IMR-90 (cell line): ENCODE results near the gene DACT2. TPM values are rescaled to one million over a fixed set of nuclear protein-coding genes. Genes with fewer than 3 reads are reported as not detected.

ENCODE experiments used
- ATAC-seq: fragments of 200-7000 bp; cut with Tn5 transposase; 2 replicates; pipeline ENCODE4 v1.9.1; 2020; ENCODE audit warnings: low read depth, mild to moderate bottlenecking, moderate library complexity
- BruUV-seq: library from RNA; stranded (reverse); fragments of 400-500 nt; replicated peaks from 2 replicates; lab custom pipeline; 2021; lab: Mats Ljungman, UMichigan
- CTCF ChIA-PET: fragments of 300-600 bp; formaldehyde crosslinking; extraction: SDS; loops from one replicate; lab custom pipeline; 2021; ENCODE audit warnings: antibody characterized with exemption; lab: Yijun Ruan, JAX
- POLR2A ChIA-PET: fragments of 300-600 bp; sonication (Branson Sonifier 250); formaldehyde crosslinking; loops from one replicate; lab custom pipeline; 2022; ENCODE audit warnings: antibody characterized with exemption; ENCODE audit not compliant: unreplicated experiment; lab: Charles Lee
- DNase-seq: peaks from one replicate; pipeline ENCODE4 v3.0.0; 2013
- H2AFZ ChIP-seq: replicated peaks from 2 replicates; pipeline ENCODE3; 2013; ENCODE audit warnings: low read length, mild to moderate bottlenecking; ENCODE audit not compliant: poor library complexity
- H2AK5ac ChIP-seq: 2 replicates; pipeline ENCODE4 v1.6.1; 2013; ENCODE audit warnings: low read depth, low read length, inconsistent platforms
- H2AK9ac ChIP-seq: replicated peaks from 2 replicates; pipeline ENCODE3; 2013; ENCODE audit warnings: mild to moderate bottlenecking, low read depth, low read length, moderate library complexity; ENCODE audit not compliant: poor library complexity
- H2BK120ac ChIP-seq: 2 replicates; pipeline ENCODE4 v1.6.1; 2013; ENCODE audit warnings: low read depth, low read length, inconsistent platforms
- H2BK15ac ChIP-seq: 3 replicates; pipeline ENCODE4 v1.6.1; 2013; ENCODE audit warnings: low read depth, low read length, inconsistent platforms
- H2BK20ac ChIP-seq: 2 replicates; pipeline ENCODE4 v1.6.1; 2013; ENCODE audit warnings: low read depth, mild to moderate bottlenecking, inconsistent platforms, low read length, moderate library complexity
- H2BK5ac ChIP-seq: 2 replicates; pipeline ENCODE4 v1.6.1; 2013; ENCODE audit warnings: mild to moderate bottlenecking, low read depth, low read length, inconsistent platforms; ENCODE audit not compliant: poor library complexity, severe bottlenecking
- H3K14ac ChIP-seq: replicated peaks from 2 replicates; pipeline ENCODE4 v1.6.1; 2013; ENCODE audit warnings: low read depth, low read length, inconsistent platforms
- H3K18ac ChIP-seq: 2 replicates; pipeline ENCODE4 v1.6.1; 2013; ENCODE audit warnings: low read depth, low read length, control low read depth
- H3K23ac ChIP-seq: 2 replicates; pipeline ENCODE4 v1.6.1; 2013; ENCODE audit warnings: low read depth, low read length, inconsistent platforms
- H3K27ac ChIP-seq: 2 replicates; pipeline ENCODE4 v1.5.1; 2013; ENCODE audit warnings: mild to moderate bottlenecking, control low read depth, low read length; ENCODE audit not compliant: insufficient read depth
- H3K27me3 ChIP-seq: 2 replicates; pipeline ENCODE4 v1.6.1; 2013; ENCODE audit warnings: low read length; ENCODE audit not compliant: control insufficient read depth, insufficient read depth
- H3K36me3 ChIP-seq: 2 replicates; pipeline ENCODE4 v1.6.1; 2013; ENCODE audit warnings: low read length, mixed read lengths; ENCODE audit not compliant: control insufficient read depth, insufficient read depth
- H3K4ac ChIP-seq: 2 replicates; pipeline ENCODE4 v1.6.1; 2013; ENCODE audit warnings: low read depth, low read length, inconsistent platforms
- H3K4me1 ChIP-seq: 2 replicates; pipeline ENCODE4 v1.6.1; 2013; ENCODE audit warnings: low read length, mixed read lengths; ENCODE audit not compliant: control insufficient read depth, insufficient read depth
- H3K4me2 ChIP-seq: 2 replicates; pipeline ENCODE4 v1.6.1; 2013; ENCODE audit warnings: low read depth, mild to moderate bottlenecking, control low read depth, low read length, moderate library complexity
- H3K4me3 ChIP-seq: 2 replicates; pipeline ENCODE4 v1.5.1; 2013; ENCODE audit warnings: low read depth, mild to moderate bottlenecking, control low read depth, low read length, moderate library complexity; ENCODE audit not compliant: insufficient read depth
- H3K56ac ChIP-seq: 2 replicates; pipeline ENCODE4 v1.6.1; 2013; ENCODE audit warnings: low read length, inconsistent platforms; ENCODE audit not compliant: insufficient read depth; ENCODE audit errors: extremely low read depth
- H3K79me1 ChIP-seq, 2 experiments: 2 replicates each; pipeline ENCODE4 v1.6.1; 2013; ENCODE audit warnings: low read length in 2 of 2, inconsistent platforms in 1 of 2, low read depth in 1 of 2
- H3K9ac ChIP-seq: 2 replicates; pipeline ENCODE4 v1.6.1; 2013; ENCODE audit warnings: low read depth, low read length, control low read depth
- H3K9me1 ChIP-seq: 2 replicates; pipeline ENCODE4 v1.6.1; 2013; ENCODE audit warnings: low read length, inconsistent platforms; ENCODE audit not compliant: insufficient read depth
- H3K9me3 ChIP-seq: 2 replicates; pipeline ENCODE4 v1.6.1; 2013; ENCODE audit warnings: low read length; ENCODE audit not compliant: control insufficient read depth, insufficient read depth
- H4K20me1 ChIP-seq: 2 replicates; pipeline ENCODE4 v1.6.1; 2013; ENCODE audit warnings: low read length, inconsistent platforms; ENCODE audit not compliant: insufficient read depth
- H4K5ac ChIP-seq: 2 replicates; pipeline ENCODE4 v1.6.1; 2013; ENCODE audit warnings: mild to moderate bottlenecking, low read depth, low read length, control low read depth
- H4K8ac ChIP-seq, 2 experiments: 2 replicates each; pipeline ENCODE4 v1.6.1; 2013; ENCODE audit warnings: low read depth in 2 of 2, low read length in 2 of 2, control low read depth in 1 of 2, inconsistent platforms in 1 of 2
- H4K91ac ChIP-seq: 2 replicates; pipeline ENCODE4 v1.6.1; 2013; ENCODE audit warnings: low read depth, low read length, inconsistent platforms; ENCODE audit not compliant: insufficient read depth
- CTCF ChIP-seq: conservative IDR thresholded peaks from 2 replicates; pipeline ENCODE4 v1.5.1; 2012; ENCODE audit warnings: mild to moderate bottlenecking, low read depth, low read length, improper control_type of control experiment
- ELK1 ChIP-seq: fragments of 150-350 bp; IDR thresholded peaks from 2 replicates; pipeline ENCODE4 v1.6.1; 2016; ENCODE audit warnings: low read depth, mild to moderate bottlenecking, low read length, moderate library complexity, borderline replicate concordance
- MAZ ChIP-seq: IDR thresholded peaks from 2 replicates; pipeline ENCODE4 v1.6.1; 2012; ENCODE audit warnings: low read depth, mild to moderate bottlenecking, low read length, improper control_type of control experiment, moderate library complexity, borderline replicate concordance
- POLR2A ChIP-seq: IDR thresholded peaks from 2 replicates; pipeline ENCODE4 v1.6.1; 2012; ENCODE audit warnings: mild to moderate bottlenecking, low read depth, low read length
- RFX5 ChIP-seq: IDR thresholded peaks from 2 replicates; pipeline ENCODE4 v1.8.0; 2012; ENCODE audit warnings: low read depth, mild to moderate bottlenecking, low read length, moderate library complexity
- SMC3 ChIP-seq: fragments of 150-350 bp; IDR thresholded peaks from 2 replicates; pipeline ENCODE4 v1.6.1; 2016; ENCODE audit warnings: low read depth, mild to moderate bottlenecking, antibody characterized with exemption, low read length, moderate library complexity
- WGBS, 2 experiments: methylation state at CpG; one replicate each; pipeline versions ENCODE4 v1.1.5 to v1.1.7; 2013; ENCODE audit warnings: missing lambda C conversion rate in 2 of 2; ENCODE audit not compliant: insufficient read length in 1 of 2; ENCODE audit errors: extremely low coverage in 2 of 2; 5-methylcytosine and 5-hydroxymethylcytosine counted together
- dilution Hi-C: fragments of 300-500 bp; cut with HindIII; formaldehyde crosslinking; loops from one replicate; pipeline ENCODE4 v1.14.3; 2018; ENCODE audit warnings: low sequenced_read_pairs; ENCODE audit not compliant: unreplicated experiment
- in situ Hi-C: fragments of 300-500 bp; cut with MboI; formaldehyde crosslinking; loops from 3 replicates; pipeline ENCODE4 v1.14.3; 2019; ENCODE audit warnings: low sequenced_read_pairs, inconsistent platforms, mixed read lengths
- intact Hi-C: fragments of 100-400 bp; cut with micrococcal nuclease; formaldehyde crosslinking; loops from 2 replicates; pipeline ENCODE4 v1.10.0; 2022
- polyA plus RNA-seq, 3 experiments: library from polyadenylated mRNA; depleted of rRNA; stranded (reverse); fragments of >200 nt; gene quantifications; 2 replicates each; pipeline ENCODE4 v1.2.3, GENCODE V29; 2012; ENCODE audit warnings: low replicate concordance in 1 of 3
- total RNA-seq: library from RNA; depleted of rRNA; stranded (reverse); fragments of >200 nt; gene quantifications from 2 replicates; pipeline ENCODE4 v1.2.3, GENCODE V29; 2012

DACT2 gene
- total and polyA plus RNA-seq, 2 of the 4 experiments (the other 2 are of a cell fraction): not detected

GRCh38 chr6:168367285-168367751 lies 47.7 kb upstream of the DACT2 start:
- H3K79me1 ChIP-seq: no peaks in the 10 kb centered on the region
- H2BK15ac ChIP-seq: no peak overlapping the region
- no peak overlapping the region for H4K5ac ChIP-seq
- H2AFZ ChIP-seq: no peak overlapping the region
- TF ChIP-seq ELK1 (no peak), RFX5 (no peak), MAZ (no peak), POLR2A (no peak), SMC3 (no peak), CTCF (no peak)
- H3K23ac ChIP-seq: no peak overlapping the region
- no peaks in the 10 kb centered on the region for H3K27me3 ChIP-seq
- no peak overlapping the region for H2BK120ac ChIP-seq
- H3K9me3 ChIP-seq: peaks cover 45% of the 10 kb centered on the region
- H2BK5ac ChIP-seq: no peak overlapping the region
- no peak overlapping the region for H2AK9ac ChIP-seq
- no peak overlapping the region for H3K9ac ChIP-seq
- ATAC-seq (no peak), DNase-seq (no peak)
- H4K20me1 ChIP-seq: no peaks in the 10 kb centered on the region
- no peak overlapping the region for H3K18ac ChIP-seq
- no peak overlapping the region for H3K14ac ChIP-seq
- H3K4ac ChIP-seq: no peak overlapping the region
- no peaks in the 10 kb centered on the region for H3K9me1 ChIP-seq
- H3K4me2 ChIP-seq: no peak overlapping the region
- H3K4me3 ChIP-seq: no peak overlapping the region
- dilution Hi-C loops: no loop called here
- BruUV-seq: no TSS peak
- no peak overlapping the region for H3K27ac ChIP-seq
- no peaks in the 10 kb centered on the region for H3K36me3 ChIP-seq
- in situ Hi-C loops: no loop called here
- H4K8ac ChIP-seq: no peak overlapping the region
- no peak overlapping the region for H2AK5ac ChIP-seq
- H3K56ac ChIP-seq: no peak overlapping the region
- CTCF ChIA-PET: no interaction called here
- H4K91ac ChIP-seq: no peak overlapping the region
- POLR2A ChIA-PET: no interaction called here
- WGBS, 2 experiments: 64% methylated on average over 8 of the region's 15 CpGs; no CpG with 5 or more reads in 1 of the 2 experiments
- H2BK20ac ChIP-seq: no peak overlapping the region
- H3K4me1 ChIP-seq: no peaks in the 10 kb centered on the region
- intact Hi-C loops: no loop called here
